ENCODE results near the gene TBX5. TPM values are rescaled to one million over a fixed set of nuclear protein-coding genes. Genes with fewer than 3 reads are reported as not detected.

The TBX5 gene
- total and polyA plus RNA-seq, 2 donors (not counting 1 experiment from before 2014, with no cell fraction given) = not detected

DNA sequence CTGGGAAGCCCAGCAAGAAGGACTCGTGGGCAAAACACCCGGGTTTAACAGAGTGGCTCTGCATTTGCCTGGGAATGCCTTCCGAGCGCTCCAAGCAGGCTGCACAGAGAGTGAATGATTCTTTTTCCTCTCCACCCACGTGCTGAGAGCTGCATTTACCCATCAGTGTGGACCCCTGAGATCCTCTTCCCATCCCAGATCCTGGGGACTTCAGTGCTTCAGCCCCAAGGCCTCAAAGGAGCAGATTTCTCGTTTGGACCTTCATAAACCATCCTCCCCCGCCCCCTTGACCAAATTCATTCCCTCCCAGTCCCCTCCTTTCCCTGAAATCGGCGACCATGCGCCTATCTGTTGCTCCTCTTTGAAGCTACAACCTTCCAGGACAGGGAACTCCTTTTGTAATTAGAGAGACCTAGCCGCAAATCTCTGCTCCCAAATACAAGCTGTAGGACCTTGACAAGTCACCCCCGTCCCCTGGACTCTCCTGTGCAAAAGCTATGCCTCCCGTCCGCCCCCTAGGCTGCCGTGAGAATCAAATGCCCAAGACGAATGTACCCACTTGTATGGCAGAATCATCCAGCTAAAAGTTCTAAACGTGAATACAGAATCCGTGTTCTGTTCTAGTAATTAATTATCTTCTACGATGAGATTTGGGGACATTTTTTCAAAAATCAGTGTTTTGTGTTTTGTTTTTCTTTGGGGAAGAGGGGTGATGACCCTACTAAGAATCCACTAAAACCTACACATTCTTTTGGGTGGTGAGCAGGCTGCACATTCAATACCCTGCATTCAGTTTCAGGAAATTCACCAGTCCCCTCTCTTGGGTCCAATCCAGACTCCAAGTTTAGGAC is 8.8 kb downstream of the TBX5 start:
- POLR2A ChIA-PET = no interaction called here
- H3K27me3 ChIP-seq (replicated peaks in 1 of 4; ENCODE audit: control extremely low read depth in 1 of 4, control insufficient read depth in 3 of 4, insufficient read depth in 4 of 4, low read length in 3 of 4) = peaks cover 0 to 61% (median 44%) of the 10 kb centered on the region in 4 experiments
- H3K27ac Mint-ChIP-seq = no peak overlapping the region

More for the DNA sequence above, 8.8 kb downstream of the TBX5 start:
- Histone ChIP-seq H3K4me3 (ENCODE audit: control extremely low read depth in 1 of 5, extremely low read depth in 1 of 5, insufficient read depth in 1 of 5, low read depth in 2 of 5, low read length in 4 of 5) (no peak overlapping the region), H3K9me3 (ENCODE audit: control extremely low read depth in 1 of 3, control insufficient read depth in 2 of 3, insufficient read depth in 1 of 3, low read length in 2 of 3) (peaks cover 0 to 3% (median 0%) of the 10 kb centered on the region in 3 donors), H3K4me1 (ENCODE audit: control insufficient read depth in 2 of 2, insufficient read depth in 2 of 2, low read length in 2 of 2) (no peaks in the 10 kb centered on the region), H3K27ac (ENCODE audit: low read length in 2 of 2) (no peak overlapping the region), H2AFZ (ENCODE audit: insufficient read depth, low read depth, low read length, poor library complexity, severe bottlenecking) (no peak overlapping the region), H3K36me3 (replicated peaks in 1 of 2; ENCODE audit: control extremely low read depth in 1 of 2, control insufficient read depth in 1 of 2, extremely low read depth in 1 of 2, insufficient read depth in 2 of 2, low read length in 1 of 2) (no peaks in the 10 kb centered on the region), H3K4me2 (replicated peaks; ENCODE audit: low read depth, low read length, poor library complexity, severe bottlenecking) (no peak overlapping the region), H4K20me1 (ENCODE audit: control insufficient read depth, insufficient read depth, low read length, poor library complexity, severe bottlenecking) (no peaks in the 10 kb centered on the region), H3K9ac (ENCODE audit: low read length) (no peak overlapping the region), H3K79me2 (ENCODE audit: control insufficient read depth, insufficient read depth, low read length) (no peaks in the 10 kb centered on the region)
- CTCF ChIA-PET = no interaction called here
- Mint-ChIP-seq H3K4me3 (no peak overlapping the region), H3K9me3 (ENCODE audit: insufficient read depth) (no peaks in the 10 kb centered on the region), H3K27me3 (peaks cover 87% of the 10 kb centered on the region), H3K4me1 (no peaks in the 10 kb centered on the region)
- no peak for TF ChIP-seq CTCF (IDR thresholded peaks at IDR 0.05)
- no peak for TF ChIP-seq EZH2 (IDR thresholded peaks at IDR 0.05; ENCODE audit: borderline replicate concordance, insufficient read depth, low read depth, low read length, poor library complexity, severe bottlenecking)
- no peak for DNase-seq
- intact Hi-C loops (cut with micrococcal nuclease) = no loop called here
- 12% methylated on average over 16 of the region's 19 CpGs for WGBS (ENCODE audit: insufficient coverage)
- no peak for ATAC-seq (ENCODE audit: low read depth)

All from B cell (primary cell).